Retinal pigment epithelial cell (primary cell): ENCODE results near the gene ERFL.
A peak's percentile ranks its signal among the peaks of the same experiment; 100 is the strongest.

Source experiments
- DNase-seq: peaks from one replicate; pipeline ENCODE4 v3.0.0-alpha.2; 2010; ENCODE audit warnings: low read depth
- H3K4me3 ChIP-seq: 2 replicates; pipeline ENCODE4 v1.5.1; 2011; ENCODE audit warnings: mild to moderate bottlenecking, low read length, control low read depth, moderate library complexity
- TF ChIP-seq, protein P1 (sequence below): conservative IDR thresholded peaks from 2 replicates; pipeline ENCODE4 v1.5.1; 2011; ENCODE audit warnings: low read depth, low read length, control low read depth, inconsistent platforms

Gene ERFL

DNA sequence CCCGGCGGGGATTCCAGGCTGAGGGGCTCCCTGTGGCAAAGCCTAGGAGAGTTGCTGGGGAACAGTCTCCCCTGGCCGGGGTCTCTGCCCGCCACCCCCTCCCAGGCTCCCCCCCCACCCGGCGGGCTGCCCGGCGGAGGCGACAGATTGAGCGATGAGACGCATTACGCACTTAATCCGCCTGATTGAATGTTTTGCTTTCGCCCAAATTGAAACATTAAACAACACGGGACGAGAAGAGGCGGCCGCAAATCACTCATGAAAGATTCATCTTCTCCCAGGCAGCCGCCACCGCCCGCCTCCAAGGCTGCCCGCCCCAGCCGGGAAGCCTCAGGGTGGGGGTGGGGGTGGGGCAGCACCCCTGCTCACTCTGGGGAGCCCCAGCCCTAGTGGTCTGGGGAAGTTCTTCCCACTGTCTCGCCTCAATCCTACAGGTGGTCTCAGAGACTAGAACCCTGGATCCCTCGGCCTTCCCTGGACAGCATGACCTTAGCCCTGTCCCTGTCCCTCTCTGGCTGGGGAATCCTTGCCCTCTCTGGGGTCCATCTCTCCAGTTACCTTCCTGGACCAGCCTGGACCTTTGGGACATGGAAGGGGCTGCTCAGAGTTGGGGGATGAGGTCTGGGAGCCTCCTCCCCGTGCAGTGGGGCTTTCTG, 7.6 kb upstream of the ERFL start:
- no peak overlapping the region for H3K4me3 ChIP-seq
- TF ChIP-seq, protein P1, sequence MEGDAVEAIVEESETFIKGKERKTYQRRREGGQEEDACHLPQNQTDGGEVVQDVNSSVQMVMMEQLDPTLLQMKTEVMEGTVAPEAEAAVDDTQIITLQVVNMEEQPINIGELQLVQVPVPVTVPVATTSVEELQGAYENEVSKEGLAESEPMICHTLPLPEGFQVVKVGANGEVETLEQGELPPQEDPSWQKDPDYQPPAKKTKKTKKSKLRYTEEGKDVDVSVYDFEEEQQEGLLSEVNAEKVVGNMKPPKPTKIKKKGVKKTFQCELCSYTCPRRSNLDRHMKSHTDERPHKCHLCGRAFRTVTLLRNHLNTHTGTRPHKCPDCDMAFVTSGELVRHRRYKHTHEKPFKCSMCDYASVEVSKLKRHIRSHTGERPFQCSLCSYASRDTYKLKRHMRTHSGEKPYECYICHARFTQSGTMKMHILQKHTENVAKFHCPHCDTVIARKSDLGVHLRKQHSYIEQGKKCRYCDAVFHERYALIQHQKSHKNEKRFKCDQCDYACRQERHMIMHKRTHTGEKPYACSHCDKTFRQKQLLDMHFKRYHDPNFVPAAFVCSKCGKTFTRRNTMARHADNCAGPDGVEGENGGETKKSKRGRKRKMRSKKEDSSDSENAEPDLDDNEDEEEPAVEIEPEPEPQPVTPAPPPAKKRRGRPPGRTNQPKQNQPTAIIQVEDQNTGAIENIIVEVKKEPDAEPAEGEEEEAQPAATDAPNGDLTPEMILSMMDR, result no peak
- no peak for DNase-seq

DNA sequence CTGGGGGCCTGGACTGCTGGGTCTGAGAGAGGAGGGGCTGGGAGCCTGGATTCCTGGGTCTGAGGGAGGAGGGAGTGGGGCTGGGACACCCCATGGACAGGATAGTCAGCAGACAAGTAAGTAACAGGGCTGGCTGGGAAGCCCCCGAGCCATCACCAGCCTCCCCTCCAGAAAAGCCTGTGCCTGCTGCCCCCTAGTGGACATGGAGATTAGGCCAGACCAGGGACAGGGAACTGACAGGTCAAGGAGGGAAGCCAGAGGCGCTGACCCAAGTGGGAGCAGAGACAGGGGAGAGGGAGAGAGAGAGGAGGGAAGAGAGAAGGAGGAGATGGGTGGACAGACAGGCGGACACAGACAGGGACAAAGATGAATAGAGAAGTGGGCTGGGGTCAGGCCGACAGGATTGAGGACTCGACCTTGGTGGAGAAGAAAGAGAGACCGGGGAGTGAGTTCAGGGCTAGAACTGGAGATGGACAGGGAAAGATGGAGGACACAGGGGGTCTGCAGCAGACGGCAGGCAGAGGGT, 6.7 kb upstream of the ERFL start:
- no peak overlapping the region for H3K4me3 ChIP-seq
- DNase-seq, result no peak
- TF ChIP-seq, protein P1, result peak; percentile 98

DNA sequence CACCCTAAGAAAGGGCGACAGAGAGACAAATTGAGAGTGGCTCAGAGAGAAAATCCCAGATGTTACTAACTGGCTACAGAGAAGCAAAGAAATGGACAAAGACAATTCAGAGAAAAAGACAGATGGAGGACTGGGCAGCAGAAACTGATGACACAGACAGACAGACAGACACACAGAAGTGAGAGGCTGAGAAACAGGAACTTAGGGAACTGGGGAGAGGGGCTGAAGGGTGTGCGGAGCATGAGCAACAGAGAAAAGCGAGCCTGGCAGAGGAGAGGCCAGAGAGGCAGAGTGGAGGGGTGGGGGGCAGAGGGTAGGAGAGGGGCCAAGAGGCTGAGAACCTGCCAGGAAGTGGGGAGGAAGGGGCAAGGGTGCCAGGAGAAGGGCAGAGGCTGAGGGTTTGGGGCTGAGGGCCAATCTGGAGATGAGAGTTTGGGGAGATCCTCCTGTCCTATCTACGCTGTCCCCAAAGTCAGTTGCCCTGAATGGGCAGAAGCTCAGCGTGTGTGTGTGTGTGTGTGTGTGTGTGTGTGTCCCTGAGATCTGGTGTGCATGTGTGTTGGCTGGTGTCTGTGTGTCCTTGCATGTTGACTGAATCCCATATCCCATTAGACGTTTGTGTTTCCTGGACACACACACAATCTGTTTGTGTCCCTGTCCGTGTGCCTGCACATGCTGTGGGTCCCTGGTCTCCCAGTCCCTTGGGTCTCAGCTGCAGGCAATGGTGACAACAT, 5.6 kb upstream of the ERFL start:
- TF ChIP-seq, protein P1, result no peak
- no peak for DNase-seq
- H3K4me3 ChIP-seq, result no peak overlapping the region

DNA sequence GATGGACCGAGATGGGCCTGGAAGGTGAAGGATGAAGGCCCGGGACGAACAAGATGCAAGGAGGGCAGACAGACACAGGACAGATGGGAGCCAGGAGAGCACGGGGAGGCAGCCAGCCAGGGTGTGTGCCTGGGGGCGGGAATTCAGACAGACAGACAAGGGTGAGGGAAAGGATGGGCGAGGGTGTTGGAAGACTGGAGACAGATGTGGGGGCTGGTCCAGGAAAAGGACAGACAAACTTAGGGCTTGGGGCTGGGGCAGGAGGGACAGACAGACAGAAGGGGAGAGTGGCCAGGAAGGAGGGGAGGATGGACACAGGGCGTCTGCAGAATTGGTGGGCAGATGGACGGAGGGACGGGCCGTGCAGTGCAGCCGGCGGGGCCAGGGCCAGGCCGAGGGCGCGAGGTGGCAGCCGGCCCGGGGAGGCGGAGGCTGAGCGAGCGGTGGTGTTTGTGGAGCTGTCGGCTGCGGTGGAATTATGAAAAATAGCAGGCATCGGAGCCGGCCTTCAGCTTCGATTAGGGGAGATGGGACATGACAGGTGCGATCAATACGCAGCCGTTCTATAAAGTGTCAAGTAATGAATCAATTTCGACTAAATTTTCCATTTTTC, 4.6 kb upstream of the ERFL start:
- H3K4me3 ChIP-seq, result no peak overlapping the region
- TF ChIP-seq, protein P1, result no peak
- DNase-seq, result no peak

DNA sequence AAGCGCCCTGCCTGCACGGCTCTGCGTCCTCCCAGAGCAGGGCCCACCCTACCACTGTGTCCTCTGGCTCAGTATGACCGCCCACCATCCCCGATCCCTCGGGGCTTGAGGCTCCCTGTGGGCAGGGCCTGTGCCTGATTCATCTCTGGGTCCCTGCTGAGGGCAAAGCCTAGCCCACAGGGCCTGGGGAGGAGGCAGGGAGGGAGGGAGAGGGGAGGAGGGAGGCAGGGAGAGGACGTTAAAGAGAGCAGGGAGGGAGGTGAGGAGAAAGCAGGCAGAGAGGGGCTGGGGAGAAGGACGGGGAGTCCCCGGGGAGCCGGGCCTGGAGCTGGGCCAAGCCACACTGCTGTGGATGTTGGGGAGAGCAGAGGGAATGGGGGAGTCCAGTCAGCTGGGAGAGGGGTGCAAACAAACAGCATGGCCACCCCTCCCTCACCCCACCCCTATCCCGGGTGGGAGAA, 4.0 kb upstream of the ERFL start:
- TF ChIP-seq, protein P1, result no peak
- no peak for DNase-seq
- no peak overlapping the region for H3K4me3 ChIP-seq

DNA sequence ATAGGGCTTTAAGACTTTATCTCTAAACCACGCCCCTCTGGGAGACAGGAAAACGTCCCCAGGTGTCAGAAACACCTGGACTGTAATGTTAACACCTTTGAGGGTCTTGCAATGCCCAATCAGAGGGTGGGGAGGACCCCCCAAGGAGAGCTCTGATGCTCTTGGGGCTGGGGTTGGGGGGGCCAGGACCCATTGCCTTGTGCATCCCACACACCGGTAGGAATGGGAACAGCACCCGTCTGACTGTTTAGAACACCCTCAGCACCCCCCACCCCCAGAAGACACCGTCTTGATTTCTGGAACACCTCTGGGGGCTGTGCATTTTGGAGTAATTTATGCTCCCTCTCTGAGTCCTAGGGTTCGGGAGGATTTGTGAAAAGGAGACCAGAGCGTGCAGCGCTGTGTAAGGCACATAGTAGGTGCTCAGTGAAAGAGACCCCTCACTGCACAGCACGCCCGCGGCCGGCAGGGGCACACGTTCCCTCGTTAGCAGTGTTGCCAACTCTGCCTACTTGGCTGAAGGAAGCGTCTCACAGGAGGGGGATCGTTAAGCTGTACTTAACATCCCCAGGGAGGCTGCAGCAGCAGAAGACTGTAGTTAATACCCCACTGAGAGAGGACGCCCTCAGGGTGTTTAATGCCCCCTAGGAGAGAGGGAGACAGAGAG, 2.8 kb upstream of the ERFL start:
- TF ChIP-seq, protein P1, result peak; percentile 57
- no peak for DNase-seq
- no peak overlapping the region for H3K4me3 ChIP-seq
